Sciatic nerve (tissue), 2 donors: Measurements from ENCODE around the gene CCL8. TPM values are rescaled to one million over a fixed set of nuclear protein-coding genes. Genes with fewer than 3 reads are reported as not detected.
A peak's percentile ranks its signal among the peaks of the same experiment; 100 is the strongest.

Experiments used
- ATAC-seq: fragments of 200-7000 bp; cut with Tn5 transposase; one replicate; pipeline ENCODE4 v1.9.1; 2020; ENCODE audit warnings: mild to moderate bottlenecking, moderate library complexity
- DNase-seq: peaks from one replicate; pipeline ENCODE4 v3.0.0-alpha.2; 2020; ENCODE audit warnings: low spot score
- intact Hi-C: fragments of 100-400 bp; cut with DNase I; formaldehyde crosslinking; loops from one replicate; pipeline ENCODE4 v1.14.2; 2022
- total RNA-seq: library from RNA; stranded (reverse); fragmentation: NEBNext Ultra II Directional; extraction: Animal tissue kit (Norgen Biotek cat#: 25700); gene quantifications from one replicate; pipeline ENCODE4 v1.2.1, GENCODE V29; 2021
- donor health status: DM: no; HTN: no; CAD: no.
- donor health status: DM: no; HTN: no; CAD: no.

Gene CCL8
- total RNA-seq, 1 donor from 2014 or later = 10.3 TPM

DNA sequence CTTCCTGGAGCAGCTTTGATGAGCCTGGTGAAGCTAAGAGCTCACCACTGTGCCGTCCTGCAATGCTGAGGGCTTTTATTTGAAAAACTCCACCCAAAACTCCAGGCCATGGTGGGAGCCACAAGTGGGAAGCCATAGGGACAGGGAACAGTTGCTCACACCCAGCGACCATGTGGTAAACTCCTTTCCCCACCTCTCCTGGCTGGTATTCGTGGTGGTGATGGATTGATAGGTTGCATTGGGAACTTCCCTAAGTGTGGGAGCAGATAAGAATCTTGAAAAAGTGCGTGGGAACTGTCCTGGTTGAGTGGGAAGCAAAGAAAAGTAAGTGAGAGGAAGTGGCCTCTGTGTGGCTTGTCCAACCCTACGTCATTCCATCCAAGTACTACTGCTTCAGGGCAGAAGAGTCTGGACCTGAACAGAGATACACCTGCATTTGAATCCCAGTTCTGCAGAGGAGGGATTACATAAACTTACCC, 44.0 kb downstream of the CCL8 start, which contains the start of gene CCL1:
Gene CCL1, minus strand, starts transcription at position 51 of the 479 bp plus-strand sequence. CDS start 72 bp downstream, outside the sequence.
- intact Hi-C loops = no loop called here
- DNase-seq (no peak), ATAC-seq (no peak)

DNA sequence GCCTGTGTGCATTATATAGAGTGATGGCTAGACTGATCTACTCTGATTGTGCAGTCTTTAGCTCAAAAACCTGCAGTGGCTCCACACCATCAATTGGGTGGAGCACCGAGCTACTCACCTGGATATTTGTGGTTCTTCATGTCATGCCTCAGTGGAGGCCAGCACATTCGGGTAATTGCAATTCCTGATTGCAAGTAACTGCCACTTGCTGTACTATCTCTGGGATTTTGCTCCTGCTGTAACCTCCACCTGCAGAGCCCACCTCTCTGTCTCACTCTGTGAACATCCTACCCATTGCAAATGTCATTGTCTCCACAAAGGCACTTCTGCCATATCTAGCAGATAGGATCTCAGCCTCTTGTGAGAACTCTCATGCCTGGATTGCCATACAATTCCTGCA, 45.5 kb downstream of the CCL8 start:
- no peak for DNase-seq
- intact Hi-C loops = no loop called here
- no peak for ATAC-seq

DNA sequence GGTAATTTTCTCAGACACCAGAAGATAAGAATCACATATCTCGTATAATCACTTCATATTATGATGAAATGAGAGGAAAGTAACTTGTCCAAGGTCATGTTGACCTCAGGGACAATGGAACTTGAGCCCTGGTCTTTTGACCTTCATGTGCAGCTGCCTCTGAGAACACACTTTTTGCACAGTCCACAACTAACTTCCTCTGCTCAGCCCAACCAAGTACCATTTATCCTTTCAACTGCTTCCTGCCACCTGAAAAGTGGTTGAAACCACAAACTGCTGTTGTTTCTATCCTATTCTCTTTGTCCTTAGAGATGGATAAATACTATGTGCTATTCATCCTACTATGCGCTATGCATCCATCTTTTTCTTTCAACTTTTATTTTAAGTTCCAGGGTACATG, 46.1 kb downstream of the CCL8 start:
- no peak for DNase-seq
- intact Hi-C loops = no loop called here

DNA sequence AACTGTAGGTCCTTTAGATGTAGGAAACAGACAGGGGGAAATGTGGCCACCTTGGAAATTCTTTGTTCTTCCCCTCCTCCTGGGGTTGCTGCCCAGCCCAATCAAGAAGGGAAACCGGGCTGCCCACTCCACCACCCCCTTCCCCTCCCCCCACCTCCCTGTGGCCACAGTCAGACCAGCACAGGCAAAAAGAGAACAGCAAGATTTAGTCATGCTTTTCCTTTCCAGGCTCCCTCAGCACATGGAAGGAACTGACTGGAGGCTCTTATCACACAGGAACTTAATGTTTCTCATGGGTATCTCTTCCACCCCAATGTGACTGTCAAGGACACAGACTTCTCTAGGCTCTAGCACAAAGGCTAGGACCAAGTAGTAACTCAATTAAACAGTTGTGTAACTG, 46.8 kb downstream of the CCL8 start:
- intact Hi-C loops = no loop called here
- no peak for DNase-seq
- no peak for ATAC-seq

More for the DNA sequence above, 46.1 kb downstream of the CCL8 start:
- no peak for ATAC-seq

DNA sequence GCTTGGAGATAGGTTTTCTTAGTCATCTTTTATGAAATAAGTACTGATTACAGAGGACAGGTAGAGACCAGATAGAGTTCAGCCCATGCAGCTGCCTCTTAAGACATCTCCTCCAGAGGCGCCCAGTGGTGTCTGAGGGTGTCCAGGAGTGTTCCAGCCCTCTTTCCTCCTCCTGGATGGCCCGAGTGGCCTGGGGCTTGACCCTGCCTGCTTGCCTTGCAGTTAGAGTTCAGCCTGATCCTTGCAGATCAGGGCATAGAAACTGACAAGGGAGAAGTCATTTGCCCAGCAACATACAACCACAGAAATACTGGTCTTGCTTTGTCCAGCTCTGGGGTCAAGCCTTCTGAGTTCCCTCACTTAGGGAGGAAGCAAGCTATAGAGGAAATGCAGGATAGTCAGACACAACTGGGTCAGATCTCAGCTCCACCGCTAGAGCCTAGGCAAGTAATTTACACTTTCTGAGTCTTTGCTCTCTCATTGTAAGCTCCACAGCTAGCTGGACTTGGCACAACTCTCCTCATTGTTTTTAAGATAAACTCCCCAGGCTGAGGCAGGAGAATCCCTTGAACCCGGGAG, 47.4 kb downstream of the CCL8 start:
- intact Hi-C loops = no loop called here
- DNase-seq (no peak), ATAC-seq (no peak)

DNA sequence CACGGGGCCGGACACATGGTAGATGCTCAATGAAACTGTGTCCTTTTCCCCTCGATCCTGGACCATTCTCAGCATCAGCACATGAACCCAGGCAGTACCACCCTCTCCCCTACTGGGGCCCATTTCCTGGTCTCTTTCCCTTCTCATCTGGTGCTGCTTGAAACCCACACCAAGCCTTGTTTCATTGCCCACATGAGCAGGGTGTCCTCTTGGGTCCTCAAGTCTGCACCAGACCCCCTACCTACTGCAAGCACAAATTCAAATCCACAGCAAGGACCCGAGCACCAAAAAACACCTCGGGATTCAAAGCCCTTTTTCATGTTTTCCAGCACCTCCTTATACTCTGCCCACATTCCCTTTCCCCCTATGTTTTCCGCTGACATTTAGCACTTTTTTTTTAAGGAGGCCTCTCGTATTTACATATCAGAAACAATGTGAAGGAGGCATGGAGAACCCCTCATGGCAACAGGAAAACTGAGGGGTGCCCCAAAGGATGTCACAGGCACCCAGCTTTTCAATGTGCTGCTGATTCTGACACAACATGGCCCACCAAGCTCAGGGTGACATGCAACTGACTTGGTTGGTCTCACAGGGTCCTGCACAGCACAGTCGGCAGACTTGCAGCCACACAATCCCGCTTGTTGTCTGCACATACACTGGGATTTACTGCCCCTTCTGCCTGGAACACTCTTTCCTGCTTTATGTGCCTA, 48.4 kb downstream of the CCL8 start:
- intact Hi-C loops = no loop called here
- DNase-seq = no peak
- ATAC-seq = no peak

DNA sequence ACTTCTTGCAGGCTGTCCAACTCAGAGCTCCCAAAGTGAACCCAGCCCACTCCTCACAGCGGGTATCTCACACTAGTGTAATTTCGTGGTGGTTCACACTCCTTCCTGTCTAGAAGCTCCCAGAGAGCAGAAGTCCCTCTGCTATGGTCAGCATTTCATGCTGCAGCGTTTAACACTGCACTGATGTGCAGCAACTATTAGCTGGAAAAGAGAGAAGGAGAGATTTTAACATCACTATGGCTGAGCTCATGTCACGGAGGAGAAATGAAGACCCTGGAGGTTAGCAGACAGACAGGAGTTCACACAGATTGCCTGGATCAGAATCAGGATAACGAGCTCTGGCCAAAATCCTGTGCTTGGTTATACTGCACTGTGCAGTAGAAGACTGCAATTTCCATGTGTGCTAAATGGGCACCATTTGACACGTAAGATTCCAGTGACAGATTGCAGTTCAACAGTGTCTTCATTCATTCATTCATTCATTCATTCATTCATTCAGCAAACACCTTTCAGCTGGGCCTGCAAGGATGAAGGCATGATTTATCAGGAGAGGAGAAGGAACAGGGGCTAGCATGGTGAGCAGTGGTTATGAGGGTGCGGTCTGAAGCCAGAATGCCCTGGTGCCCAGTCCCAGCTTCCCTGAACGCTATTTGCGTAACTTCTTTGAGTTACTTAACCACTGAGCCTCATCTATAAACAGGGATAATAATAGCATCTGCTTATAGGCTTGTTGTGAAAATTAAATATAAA, 49.1 kb downstream of the CCL8 start:
- intact Hi-C loops = no loop called here
- DNase-seq (no peak), ATAC-seq (peak; percentile 33)

DNA sequence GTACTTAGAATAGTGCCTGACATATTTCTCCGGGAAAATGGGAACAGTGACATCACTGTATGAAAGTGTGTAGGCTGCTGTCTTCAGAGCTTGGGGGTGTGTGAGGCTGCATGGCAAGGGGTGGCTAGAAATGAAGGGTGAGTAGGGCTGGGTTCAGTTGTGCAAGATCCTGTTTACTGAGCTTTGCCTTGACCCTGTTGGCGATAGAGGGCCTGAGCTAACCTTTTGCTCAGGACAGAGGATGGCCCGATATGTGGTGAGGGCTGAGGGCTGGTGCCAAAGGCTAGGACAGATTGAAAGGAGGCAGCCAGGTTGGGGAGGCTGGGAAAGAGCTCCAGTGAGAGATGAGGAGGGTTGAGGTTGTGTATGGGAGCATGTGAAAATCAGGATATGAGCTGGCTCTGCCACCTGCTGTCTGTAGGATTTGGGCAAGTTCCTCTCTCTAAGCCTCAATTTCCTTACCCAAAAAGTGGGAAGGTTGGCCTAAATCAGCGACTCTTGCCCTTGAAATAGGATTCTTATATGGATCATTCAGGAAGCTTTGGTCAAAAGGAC, 49.8 kb downstream of the CCL8 start:
- ATAC-seq (peak; percentile 51), DNase-seq (no peak)
- intact Hi-C loops = no loop called here

DNA sequence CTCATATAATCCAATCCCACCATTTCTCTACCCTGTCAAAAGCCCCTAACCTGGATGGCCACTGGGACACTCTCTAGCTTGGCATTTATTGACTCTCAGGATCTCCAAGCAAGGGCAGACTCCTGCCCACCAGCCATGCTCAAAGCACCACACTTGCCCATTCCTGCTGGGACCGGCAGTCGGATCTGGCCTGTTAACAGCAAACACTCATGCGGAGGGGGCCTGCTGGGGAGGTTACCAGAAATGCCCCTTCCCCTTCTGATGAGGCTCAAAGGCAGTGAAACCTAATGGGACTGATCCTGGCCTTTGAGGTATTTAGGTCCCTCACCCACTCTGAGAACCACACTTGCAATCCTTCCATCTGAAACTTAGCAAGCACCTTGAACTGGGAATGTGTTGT, 50.3 kb downstream of the CCL8 start:
- ATAC-seq (no peak), DNase-seq (no peak)
- intact Hi-C loops = no loop called here

DNA sequence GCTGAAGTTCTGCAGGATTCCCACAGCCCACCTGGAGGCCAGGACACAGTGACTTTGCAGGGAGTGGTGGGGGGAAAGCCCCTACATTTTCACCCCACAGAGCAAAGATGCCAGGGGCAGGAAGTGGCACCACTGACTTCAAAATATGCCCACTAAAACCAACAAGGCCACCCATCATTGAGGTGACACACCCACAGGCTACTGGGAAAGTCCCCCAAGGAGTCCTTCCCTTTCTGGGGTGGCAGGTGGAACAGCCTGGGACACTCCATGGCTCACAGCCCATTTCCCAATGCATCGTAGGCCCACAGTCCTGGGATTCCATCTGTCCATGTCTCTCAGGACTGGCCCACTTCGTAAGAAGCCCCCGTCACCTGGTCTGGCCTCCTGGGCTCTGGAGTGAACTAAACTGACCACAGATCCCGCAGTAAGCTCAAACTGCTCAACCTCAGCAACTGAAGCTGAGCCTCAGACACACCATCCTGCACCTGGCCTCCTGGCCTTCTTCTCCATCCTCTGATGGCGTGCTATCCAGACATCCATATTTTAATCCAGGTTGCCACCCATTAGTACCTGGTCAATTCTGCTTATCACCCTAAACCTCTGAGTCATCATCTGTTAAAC, 51.3 kb downstream of the CCL8 start:
- no peak for DNase-seq
- no peak for ATAC-seq
- intact Hi-C loops = no loop called here

DNA sequence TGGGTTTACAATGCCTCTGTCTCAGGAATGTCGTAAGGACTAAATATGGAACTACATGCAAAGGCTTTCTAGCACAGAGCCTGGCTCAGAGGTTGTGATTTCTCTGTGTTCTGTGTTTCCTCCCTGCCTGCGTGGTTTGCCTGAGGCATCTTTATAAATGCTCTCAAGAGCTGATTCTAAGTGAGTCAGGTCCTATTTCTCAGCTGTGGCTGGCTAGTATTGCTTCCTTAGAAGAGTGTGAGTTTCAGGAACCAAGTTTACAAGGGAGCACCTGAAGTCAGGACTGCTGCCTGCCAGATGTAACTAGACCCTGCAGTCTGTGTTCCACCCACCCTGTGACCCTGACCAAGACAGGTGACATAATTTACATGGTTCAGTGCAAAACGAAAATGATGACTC, 51.8 kb downstream of the CCL8 start:
- ATAC-seq = no peak

More for the DNA sequence above, 51.8 kb downstream of the CCL8 start:
- intact Hi-C loops = no loop called here
- no peak for DNase-seq

Other genes starting within 250 kb of the CCL8 start
- gene CCL2, start 64.2 kb upstream of the CCL8 start, total RNA-seq = 219 TPM
- gene CCL7, start 49.2 kb upstream of the CCL8 start, total RNA-seq = 1.6 TPM
- gene CCL11, start 33.7 kb upstream of the CCL8 start, total RNA-seq = 0.67 TPM
- gene CCL13, start 37.0 kb downstream of the CCL8 start, total RNA-seq = 28.8 TPM
- not detected for gene CCL1, start 43.8 kb downstream of the CCL8 start, total RNA-seq